ENCODE results near the gene ATP5PB. TPM values are rescaled to one million over a fixed set of nuclear protein-coding genes. Genes with fewer than 3 reads are reported as not detected.

Gene ATP5PB
- total RNA-seq = 100 to 1,000 TPM; 396 to 404 TPM

- DNase-seq = peak; percentile 96
Measured at GRCh38 chr1:111448918-111449702, at the start of gene ATP5PB, which contains the start of gene WDR77. TSS of gene ATP5PB (plus strand) at chr1:111449464. CDS start at chr1:111449542, 78 bp downstream. TSS of gene WDR77 (minus strand) at chr1:111449256. CDS start at chr1:111449169, 87 bp downstream.

GRCh38 chr1:111399792-111400610, 49.3 kb upstream of the ATP5PB start:
- ATAC-seq = no peak
- Mint-ChIP-seq H3K27ac (no peak overlapping the region), H3K4me3 (no peak overlapping the region), H3K9me3 (ENCODE audit: insufficient read depth) (no peaks in the 10 kb centered on the region), H3K27me3 (ENCODE audit: low read depth) (peaks cover 41% of the 10 kb centered on the region), H3K4me1 (ENCODE audit: low read depth) (peaks cover 4% of the 10 kb centered on the region), H3K36me3 (ENCODE audit: low read depth) (peaks cover 3% of the 10 kb centered on the region)
- CTCF ChIA-PET = interaction anchor here (0.7 to 4.2 kb wide), 50 partner anchors 9 to 439 kb away, joined by 3 to 36 read pairs (median 4); partner anchors contain the start of genes CHI3L2 and DENND2D
- POLR2A ChIA-PET = interaction anchor here (1.2 to 1.6 kb wide), 2 partner anchors 200 to 202 kb away, joined by 4 to 6 read pairs; partner anchors contain the start of gene DENND2D
- peak; percentile 63 for DNase-seq

More at GRCh38 chr1:111448918-111449702, at the start of gene ATP5PB, which contains the start of gene WDR77:
- no peaks in the 10 kb centered on the region for H3K27me3 Mint-ChIP-seq (ENCODE audit: low read depth)
- CTCF ChIA-PET = interaction anchor here (0.8 to 5.2 kb wide), 12 partner anchors 22 to 323 kb away, joined by 3 to 34 read pairs (median 4); partner anchors contain the start of gene C1orf162
- peaks cover 76% of the 10 kb centered on the region for H3K4me1 Mint-ChIP-seq (ENCODE audit: low read depth)
- peak within 1 kb of the TSS; percentile 100 for H3K4me3 Mint-ChIP-seq
- POLR2A ChIA-PET = interaction anchor here (0.5 to 3.3 kb wide), 18 partner anchors 11 to 312 kb away, joined by 3 to 19 read pairs (median 3); partner anchors contain the start of genes DDX20 and RAP1A
- ATAC-seq = peak; percentile 97
- H3K36me3 Mint-ChIP-seq (ENCODE audit: low read depth) = peaks cover 81% of the 10 kb centered on the region
- H3K9me3 Mint-ChIP-seq (ENCODE audit: insufficient read depth) = no peaks in the 10 kb centered on the region
- H3K27ac Mint-ChIP-seq = peak within 1 kb of the TSS; percentile 99

GRCh38 chr1:111402083-111402482, 47.2 kb upstream of the ATP5PB start:
- Mint-ChIP-seq H3K9me3 (ENCODE audit: insufficient read depth) (no peaks in the 10 kb centered on the region), H3K27me3 (ENCODE audit: low read depth) (peaks cover 27% of the 10 kb centered on the region), H3K36me3 (ENCODE audit: low read depth) (peaks cover 3% of the 10 kb centered on the region), H3K27ac (no peak overlapping the region), H3K4me1 (ENCODE audit: low read depth) (peaks cover 19% of the 10 kb centered on the region), H3K4me3 (no peak overlapping the region)
- CTCF ChIA-PET = interaction anchor here (1.2 to 4.2 kb wide), 7 partner anchors 12 to 372 kb away, joined by 3 to 36 read pairs (median 8); no protein-coding TSS in a partner anchor
- ATAC-seq (no peak), DNase-seq (no peak)
- POLR2A ChIA-PET = interaction anchor here (0.8 kb wide), 1 partner anchor 203 kb away, joined by 3 read pairs; no protein-coding TSS in a partner anchor

- Mint-ChIP-seq H3K27me3 (ENCODE audit: low read depth) (peaks cover 16% of the 10 kb centered on the region), H3K4me1 (ENCODE audit: low read depth) (peaks cover 19% of the 10 kb centered on the region), H3K4me3 (no peak overlapping the region), H3K36me3 (ENCODE audit: low read depth) (no peaks in the 10 kb centered on the region), H3K9me3 (ENCODE audit: insufficient read depth) (no peaks in the 10 kb centered on the region), H3K27ac (no peak overlapping the region)
- ATAC-seq (no peak), DNase-seq (no peak)
- POLR2A ChIA-PET = interaction anchor here (1.3 kb wide), 1 partner anchor 43 kb away, joined by 3 read pairs; no protein-coding TSS in a partner anchor
- CTCF ChIA-PET = interaction anchor here (0.9 to 2.4 kb wide), 4 partner anchors 36 to 374 kb away, joined by 3 to 6 read pairs (median 4); no protein-coding TSS in a partner anchor
Measured at GRCh38 chr1:111404588-111404987, 44.7 kb upstream of the ATP5PB start.

- Mint-ChIP-seq H3K27ac (peak overlapping the region; percentile 36), H3K27me3 (ENCODE audit: low read depth) (peaks cover 11% of the 10 kb centered on the region), H3K4me3 (no peak overlapping the region), H3K9me3 (ENCODE audit: insufficient read depth) (no peaks in the 10 kb centered on the region), H3K4me1 (ENCODE audit: low read depth) (peaks cover 16% of the 10 kb centered on the region), H3K36me3 (ENCODE audit: low read depth) (no peaks in the 10 kb centered on the region)
- CTCF ChIA-PET = interaction anchor here (0.8 to 1.2 kb wide), 6 partner anchors 35 to 363 kb away, joined by 3 to 4 read pairs (median 3); partner anchors contain the start of gene CHI3L2
- ATAC-seq (peak; percentile 97), DNase-seq (peak; percentile 57)
- POLR2A ChIA-PET = no interaction called here
Measured at GRCh38 chr1:111406321-111406768, 42.9 kb upstream of the ATP5PB start.

- POLR2A ChIA-PET = no interaction called here
- H3K36me3 Mint-ChIP-seq (ENCODE audit: low read depth) = no peaks in the 10 kb centered on the region
- ATAC-seq = no peak
Measured at GRCh38 chr1:111407301-111407700, 42.0 kb upstream of the ATP5PB start.

GRCh38 chr1:111412839-111413238, 36.4 kb upstream of the ATP5PB start:
- no peak overlapping the region for H3K27ac Mint-ChIP-seq
- H3K4me1 Mint-ChIP-seq (ENCODE audit: low read depth) = peaks cover 3% of the 10 kb centered on the region
- no peaks in the 10 kb centered on the region for H3K9me3 Mint-ChIP-seq (ENCODE audit: insufficient read depth)
- H3K27me3 Mint-ChIP-seq (ENCODE audit: low read depth) = peaks cover 12% of the 10 kb centered on the region
- DNase-seq = no peak
- H3K36me3 Mint-ChIP-seq (ENCODE audit: low read depth) = no peaks in the 10 kb centered on the region
- no peak for ATAC-seq
- CTCF ChIA-PET = interaction anchor here (0.9 to 2.2 kb wide), 2 partner anchors 13 to 383 kb away, joined by 3 to 10 read pairs; no protein-coding TSS in a partner anchor
- POLR2A ChIA-PET = no interaction called here
- no peak overlapping the region for H3K4me3 Mint-ChIP-seq

More at GRCh38 chr1:111407301-111407700, 42.0 kb upstream of the ATP5PB start:
- Mint-ChIP-seq H3K9me3 (ENCODE audit: insufficient read depth) (no peaks in the 10 kb centered on the region), H3K4me1 (ENCODE audit: low read depth) (peaks cover 16% of the 10 kb centered on the region), H3K27ac (no peak overlapping the region), H3K4me3 (no peak overlapping the region), H3K27me3 (ENCODE audit: low read depth) (peaks cover 7% of the 10 kb centered on the region)
- CTCF ChIA-PET = no interaction called here
- DNase-seq = no peak

- H3K27ac Mint-ChIP-seq = no peak overlapping the region
- H3K9me3 Mint-ChIP-seq (ENCODE audit: insufficient read depth) = no peaks in the 10 kb centered on the region
- H3K27me3 Mint-ChIP-seq (ENCODE audit: low read depth) = peaks cover 11% of the 10 kb centered on the region
- ChIA-PET POLR2A (no interaction called here), CTCF (interaction anchor here (0.8 to 2.2 kb wide), 2 partner anchors 15 to 66 kb away, joined by 3 to 10 read pairs; no protein-coding TSS in a partner anchor)
- H3K4me1 Mint-ChIP-seq (ENCODE audit: low read depth) = peaks cover 3% of the 10 kb centered on the region
- H3K36me3 Mint-ChIP-seq (ENCODE audit: low read depth) = no peaks in the 10 kb centered on the region
- DNase-seq (no peak), ATAC-seq (no peak)
- H3K4me3 Mint-ChIP-seq = no peak overlapping the region
Measured at GRCh38 chr1:111414756-111415155, 34.5 kb upstream of the ATP5PB start.

- DNase-seq (no peak), ATAC-seq (no peak)
- peaks cover 4% of the 10 kb centered on the region for H3K27me3 Mint-ChIP-seq (ENCODE audit: low read depth)
- no peaks in the 10 kb centered on the region for H3K9me3 Mint-ChIP-seq (ENCODE audit: insufficient read depth)
- H3K4me1 Mint-ChIP-seq (ENCODE audit: low read depth) = peaks cover 3% of the 10 kb centered on the region
- ChIA-PET POLR2A (no interaction called here), CTCF (interaction anchor here (1.0 to 1.4 kb wide), 3 partner anchors 14 to 354 kb away, joined by 3 read pairs; no protein-coding TSS in a partner anchor)
- no peaks in the 10 kb centered on the region for H3K36me3 Mint-ChIP-seq (ENCODE audit: low read depth)
- H3K4me3 Mint-ChIP-seq = no peak overlapping the region
- H3K27ac Mint-ChIP-seq = no peak overlapping the region
Measured at GRCh38 chr1:111415461-111415860, 33.8 kb upstream of the ATP5PB start.

- H3K4me3 Mint-ChIP-seq = no peak overlapping the region
- no peak for DNase-seq
- peaks cover 3% of the 10 kb centered on the region for H3K27me3 Mint-ChIP-seq (ENCODE audit: low read depth)
- no peaks in the 10 kb centered on the region for H3K36me3 Mint-ChIP-seq (ENCODE audit: low read depth)
- no peak for ATAC-seq
- no peak overlapping the region for H3K27ac Mint-ChIP-seq
- H3K4me1 Mint-ChIP-seq (ENCODE audit: low read depth) = peaks cover 3% of the 10 kb centered on the region
- ChIA-PET POLR2A (no interaction called here), CTCF (interaction anchor here (1.3 to 1.6 kb wide), 4 partner anchors 8 to 30 kb away, joined by 3 to 5 read pairs (median 4); no protein-coding TSS in a partner anchor)
- H3K9me3 Mint-ChIP-seq (ENCODE audit: insufficient read depth) = no peaks in the 10 kb centered on the region
Measured at GRCh38 chr1:111417755-111418154, 31.5 kb upstream of the ATP5PB start.

GRCh38 chr1:111419037-111419436, 30.2 kb upstream of the ATP5PB start:
- DNase-seq (no peak), ATAC-seq (no peak)
- Mint-ChIP-seq H3K4me3 (no peak overlapping the region), H3K27me3 (ENCODE audit: low read depth) (no peaks in the 10 kb centered on the region), H3K27ac (no peak overlapping the region), H3K4me1 (ENCODE audit: low read depth) (peaks cover 3% of the 10 kb centered on the region), H3K36me3 (ENCODE audit: low read depth) (no peaks in the 10 kb centered on the region), H3K9me3 (ENCODE audit: insufficient read depth) (no peaks in the 10 kb centered on the region)
- POLR2A ChIA-PET = no interaction called here
- CTCF ChIA-PET = interaction anchor here (1.6 kb wide), 1 partner anchor 21 kb away, joined by 5 read pairs; no protein-coding TSS in a partner anchor
